Nephron (organoid): ENCODE data around the gene SP2.

Experiments
- H3K27ac Mint-ChIP-seq, 3 experiments: 2 replicates each; pipeline ENCODE4 v1.8.0; 2020; ENCODE audit warnings: mixed read lengths in 3 of 3, mild to moderate bottlenecking in 2 of 3, moderate library complexity in 1 of 3
- H3K27me3 Mint-ChIP-seq: 2 replicates; pipeline ENCODE4 v1.8.0; 2021; ENCODE audit warnings: low read depth, mild to moderate bottlenecking, moderate library complexity, mixed read lengths
- H3K36me3 Mint-ChIP-seq: 2 replicates; pipeline ENCODE4 v1.8.0; 2020; ENCODE audit warnings: low read depth, mixed read lengths
- H3K4me1 Mint-ChIP-seq: 2 replicates; pipeline ENCODE4 v1.8.0; 2020; ENCODE audit warnings: mixed read lengths
- H3K4me3 Mint-ChIP-seq, 3 experiments: 2 replicates each; pipeline ENCODE4 v1.8.0; 2020; ENCODE audit warnings: mild to moderate bottlenecking in 3 of 3, mixed read lengths in 3 of 3, moderate library complexity in 2 of 3
- H3K9me3 Mint-ChIP-seq: 2 replicates; pipeline ENCODE4 v1.8.0; 2020; ENCODE audit warnings: mixed read lengths
- TF ChIP-seq, protein P1 (sequence below), 3 experiments: fragments of 200-600 bp; sonication (generic); IDR thresholded peaks; one replicate each; pipeline ENCODE4 v1.5.0; 2021; ENCODE audit warnings: antibody characterized with exemption in 3 of 3; ENCODE audit not compliant: unreplicated experiment in 3 of 3

SP2 gene

DNA sequence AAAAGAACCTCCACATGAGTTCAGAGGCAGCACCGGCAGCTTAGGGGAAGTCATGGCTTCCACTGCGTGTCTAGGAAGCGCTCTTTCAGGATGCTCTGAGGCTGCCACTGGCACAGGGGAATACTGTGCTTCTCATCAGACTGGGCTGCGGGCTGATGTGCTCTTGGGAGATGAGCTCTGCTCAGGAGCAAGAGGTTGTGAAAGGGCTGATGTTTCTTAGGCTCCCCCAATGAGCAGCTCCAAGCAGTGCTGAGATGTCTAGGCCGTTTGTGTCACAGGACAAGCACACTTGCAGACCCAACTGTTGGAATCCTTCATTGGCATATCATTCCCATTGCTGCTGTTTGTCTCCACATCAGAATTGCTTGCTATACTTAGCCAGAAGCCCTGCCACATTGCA, 3.6 kb downstream of the SP2 start:
- H3K27me3 Mint-ChIP-seq, result no peaks in the 10 kb centered on the region
- H3K9me3 Mint-ChIP-seq, result no peaks in the 10 kb centered on the region
- H3K36me3 Mint-ChIP-seq, result peaks cover 11% of the 10 kb centered on the region
- H3K27ac Mint-ChIP-seq, result peak overlapping the region in 2 of 3 experiments; percentile 25 to 31
- H3K4me3 Mint-ChIP-seq, result peak overlapping the region in 1 of 3 experiments; percentile 41
- TF ChIP-seq, protein P1, sequence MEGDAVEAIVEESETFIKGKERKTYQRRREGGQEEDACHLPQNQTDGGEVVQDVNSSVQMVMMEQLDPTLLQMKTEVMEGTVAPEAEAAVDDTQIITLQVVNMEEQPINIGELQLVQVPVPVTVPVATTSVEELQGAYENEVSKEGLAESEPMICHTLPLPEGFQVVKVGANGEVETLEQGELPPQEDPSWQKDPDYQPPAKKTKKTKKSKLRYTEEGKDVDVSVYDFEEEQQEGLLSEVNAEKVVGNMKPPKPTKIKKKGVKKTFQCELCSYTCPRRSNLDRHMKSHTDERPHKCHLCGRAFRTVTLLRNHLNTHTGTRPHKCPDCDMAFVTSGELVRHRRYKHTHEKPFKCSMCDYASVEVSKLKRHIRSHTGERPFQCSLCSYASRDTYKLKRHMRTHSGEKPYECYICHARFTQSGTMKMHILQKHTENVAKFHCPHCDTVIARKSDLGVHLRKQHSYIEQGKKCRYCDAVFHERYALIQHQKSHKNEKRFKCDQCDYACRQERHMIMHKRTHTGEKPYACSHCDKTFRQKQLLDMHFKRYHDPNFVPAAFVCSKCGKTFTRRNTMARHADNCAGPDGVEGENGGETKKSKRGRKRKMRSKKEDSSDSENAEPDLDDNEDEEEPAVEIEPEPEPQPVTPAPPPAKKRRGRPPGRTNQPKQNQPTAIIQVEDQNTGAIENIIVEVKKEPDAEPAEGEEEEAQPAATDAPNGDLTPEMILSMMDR (IDR thresholded peaks at IDR 0.05; ENCODE audit: unreplicated experiment in 3 of 3), result no peak
- H3K4me1 Mint-ChIP-seq, result peaks cover 45% of the 10 kb centered on the region

DNA sequence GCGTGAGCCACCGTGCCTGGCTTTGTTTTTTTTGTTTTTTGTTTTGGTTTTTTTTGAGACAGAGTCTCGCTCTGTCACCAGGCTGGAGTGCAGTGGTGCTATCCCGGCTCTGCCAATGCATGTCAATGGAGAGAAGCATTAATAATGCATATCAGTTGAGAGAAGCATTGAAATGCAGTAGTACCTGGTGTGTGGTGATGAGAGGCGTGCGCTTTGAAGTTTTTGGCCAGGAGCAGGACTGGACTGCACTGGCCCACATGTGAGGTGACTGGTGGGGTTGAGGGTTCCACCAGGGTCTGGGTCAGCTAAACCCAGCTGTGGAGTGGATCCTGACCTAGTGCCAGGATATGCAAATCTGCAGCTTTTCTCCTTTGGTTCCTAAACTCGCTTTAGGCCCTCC, 5.4 kb downstream of the SP2 start:
- Mint-ChIP-seq H3K36me3 (peaks cover 11% of the 10 kb centered on the region), H3K4me3 (no peak overlapping the region), H3K27me3 (no peaks in the 10 kb centered on the region), H3K4me1 (peaks cover 59% of the 10 kb centered on the region), H3K27ac (peak overlapping the region in 1 of 3 experiments; percentile 7), H3K9me3 (no peaks in the 10 kb centered on the region)
- TF ChIP-seq, protein P1 (IDR thresholded peaks at IDR 0.05; ENCODE audit: unreplicated experiment in 3 of 3), result no peak

DNA sequence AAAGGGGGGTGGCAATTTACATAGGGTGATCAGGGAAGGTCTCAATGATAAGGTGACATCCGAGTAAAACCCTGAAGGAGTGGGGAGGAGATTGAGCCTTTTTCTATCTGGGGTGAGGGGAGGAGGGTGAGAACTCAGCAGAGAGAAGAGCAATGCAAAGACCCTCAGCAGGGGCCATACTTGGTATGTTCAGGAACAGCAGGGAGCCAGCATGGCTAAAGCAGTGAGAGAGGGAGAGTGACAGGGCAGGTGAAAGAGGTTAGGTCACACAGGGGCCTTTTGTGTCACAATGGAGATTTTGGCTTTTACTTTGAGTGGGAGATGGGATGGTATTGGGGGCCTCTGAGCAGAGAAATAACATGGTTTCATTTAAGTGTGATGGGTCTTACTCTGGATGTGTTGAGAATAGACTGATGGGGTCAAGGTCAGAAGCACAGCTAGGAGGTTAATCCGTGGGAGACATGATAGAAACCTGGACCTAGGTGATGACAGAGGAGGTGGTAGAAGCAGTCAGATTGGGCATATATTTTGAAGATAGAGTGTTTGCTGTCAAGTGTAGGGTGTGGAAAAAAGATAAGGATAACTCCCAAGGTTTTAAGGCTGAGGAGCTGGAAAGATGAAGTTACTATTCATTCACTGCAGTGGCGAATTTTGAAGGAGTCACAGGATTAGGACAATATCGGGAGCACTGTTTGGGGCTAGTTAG, 6.2 kb downstream of the SP2 start:
- H3K4me3 Mint-ChIP-seq, result no peak overlapping the region
- no peaks in the 10 kb centered on the region for H3K27me3 Mint-ChIP-seq
- peaks cover 11% of the 10 kb centered on the region for H3K36me3 Mint-ChIP-seq
- peak overlapping the region in 2 of 3 experiments; percentile 7 to 11 for H3K27ac Mint-ChIP-seq
- H3K9me3 Mint-ChIP-seq, result no peaks in the 10 kb centered on the region
- TF ChIP-seq, protein P1 (IDR thresholded peaks at IDR 0.05; ENCODE audit: unreplicated experiment in 3 of 3), result no peak
- peaks cover 64% of the 10 kb centered on the region for H3K4me1 Mint-ChIP-seq

DNA sequence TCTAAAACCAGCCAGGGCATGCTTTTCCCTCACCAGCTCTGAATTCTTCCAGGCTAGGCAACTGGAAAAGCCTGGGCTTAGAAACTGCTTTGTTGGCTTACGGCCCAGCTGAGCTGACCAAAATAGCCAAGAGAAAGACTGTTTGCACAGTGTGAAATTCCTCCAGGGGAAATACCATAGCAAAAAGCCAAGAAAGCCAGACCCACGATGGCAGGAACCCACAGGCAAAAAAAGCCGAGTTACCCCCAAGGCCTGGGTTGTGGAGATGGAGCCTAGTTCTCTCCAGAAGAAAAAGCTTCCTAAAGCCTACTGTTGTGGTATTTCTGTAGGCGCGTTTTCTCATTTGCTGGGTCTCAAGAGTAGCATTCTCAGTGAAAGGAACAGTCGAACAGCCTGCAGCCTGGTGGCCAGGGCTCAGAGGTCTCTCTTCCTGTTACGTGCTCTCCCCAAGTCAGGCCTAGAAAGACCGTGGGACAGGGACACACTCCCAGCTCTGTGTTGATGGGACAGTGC, 9.2 kb downstream of the SP2 start:
- Mint-ChIP-seq H3K4me3 (no peak overlapping the region), H3K27me3 (no peaks in the 10 kb centered on the region), H3K36me3 (peaks cover 15% of the 10 kb centered on the region), H3K4me1 (peaks cover 53% of the 10 kb centered on the region), H3K27ac (peak overlapping the region in 2 of 3 experiments; percentile 67 to 76), H3K9me3 (no peaks in the 10 kb centered on the region)
- TF ChIP-seq, protein P1 (IDR thresholded peaks at IDR 0.05; ENCODE audit: unreplicated experiment in 3 of 3), result no peak

DNA sequence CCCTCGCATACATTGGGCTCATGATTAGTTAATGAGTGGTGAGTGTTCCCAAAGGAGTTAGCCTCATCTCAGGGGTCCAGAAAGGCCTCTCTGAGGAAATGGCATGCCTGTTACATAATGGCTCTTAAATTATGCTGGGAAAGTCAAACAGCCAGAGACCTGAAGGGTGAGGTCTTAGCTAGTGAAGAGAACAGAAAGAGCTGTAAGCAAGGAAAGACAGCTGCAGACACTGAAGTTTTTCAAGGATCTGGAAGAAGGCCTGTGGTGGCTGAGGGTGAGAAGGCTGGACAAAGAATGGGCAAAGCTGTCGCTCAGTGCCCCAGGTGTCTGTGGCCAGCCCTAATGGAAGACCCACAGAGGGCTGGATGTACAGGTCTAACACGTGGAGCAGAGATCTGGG, 10.4 kb downstream of the SP2 start:
- Mint-ChIP-seq H3K36me3 (peaks cover 15% of the 10 kb centered on the region), H3K4me1 (peaks cover 53% of the 10 kb centered on the region), H3K9me3 (no peaks in the 10 kb centered on the region), H3K27me3 (no peaks in the 10 kb centered on the region), H3K27ac (peak overlapping the region; percentile 67 to 85 (median 76)), H3K4me3 (no peak overlapping the region)
- TF ChIP-seq, protein P1 (IDR thresholded peaks at IDR 0.05; ENCODE audit: unreplicated experiment in 3 of 3), result no peak
